HEK293 (cell line): ENCODE data around the gene CEBPB.

ENCODE experiments used
- GLI2 ChIP-seq: fragments of 450-650 bp; formaldehyde crosslinking; IDR thresholded peaks from 2 replicates; pipeline ENCODE4; 2017; ENCODE audit warnings: missing biosample characterization, missing genetic modification characterization, low read depth, borderline replicate concordance
- GLIS2 ChIP-seq: fragments of 450-650 bp; formaldehyde crosslinking; IDR thresholded peaks from 2 replicates; pipeline ENCODE4 v1.5.1; 2016; ENCODE audit warnings: missing biosample characterization, missing genetic modification characterization
- HOXD13 ChIP-seq: sonication (generic); formaldehyde crosslinking; IDR thresholded peaks from 2 replicates; pipeline ENCODE4 v1.8.0; 2022; ENCODE audit warnings: missing genetic modification reagents, borderline replicate concordance
- KLF10 ChIP-seq: fragments of 450-650 bp; IDR thresholded peaks from 2 replicates; pipeline ENCODE4 v1.5.1; 2018; ENCODE audit warnings: missing biosample characterization, mild to moderate bottlenecking, missing genetic modification characterization
- PRDM4 ChIP-seq: fragments of 450-650 bp; formaldehyde crosslinking; IDR thresholded peaks from 2 replicates; pipeline ENCODE4 v1.5.1; 2017; ENCODE audit warnings: missing biosample characterization, missing genetic modification characterization
- SETDB1 ChIP-seq: IDR thresholded peaks from one replicate; pipeline ENCODE4 v1.6.1; 2017; ENCODE audit warnings: mild to moderate bottlenecking, low read length, moderate library complexity, mixed read lengths; ENCODE audit not compliant: insufficient read length
- SP7 ChIP-seq: fragments of 450-650 bp; formaldehyde crosslinking; IDR thresholded peaks from 2 replicates; pipeline ENCODE4 v1.5.1; 2016; ENCODE audit warnings: missing biosample characterization, missing genetic modification characterization
- YY1 ChIP-seq: fragments of 450-650 bp; formaldehyde crosslinking; IDR thresholded peaks from 2 replicates; pipeline ENCODE4 v1.5.1; 2018; ENCODE audit warnings: missing biosample characterization, missing genetic modification characterization
- ZBTB11 ChIP-seq: fragments of 450-650 bp; formaldehyde crosslinking; conservative IDR thresholded peaks from 2 replicates; pipeline ENCODE4 v1.5.1; 2016; ENCODE audit warnings: low read depth, missing biosample characterization, missing genetic modification characterization
- ZBTB8A ChIP-seq: fragments of 450-650 bp; formaldehyde crosslinking; IDR thresholded peaks from 2 replicates; pipeline ENCODE4 v1.5.1; 2016; ENCODE audit warnings: missing biosample characterization, missing genetic modification characterization
- ZEB2 ChIP-seq: fragments of 450-650 bp; formaldehyde crosslinking; IDR thresholded peaks from 2 replicates; pipeline ENCODE4 v1.5.1; 2016; ENCODE audit warnings: missing biosample characterization, missing genetic modification characterization
- ZFP69B ChIP-seq: fragments of 450-650 bp; formaldehyde crosslinking; IDR thresholded peaks from 2 replicates; pipeline ENCODE4 v1.5.1; 2016; ENCODE audit warnings: missing biosample characterization, missing genetic modification characterization
- ZNF10 ChIP-seq: fragments of 450-650 bp; formaldehyde crosslinking; IDR thresholded peaks from 2 replicates; pipeline ENCODE4 v1.5.1; 2017; ENCODE audit warnings: missing biosample characterization, missing genetic modification characterization
- ZNF18 ChIP-seq: fragments of 450-650 bp; formaldehyde crosslinking; IDR thresholded peaks from 2 replicates; pipeline ENCODE4 v1.5.1; 2016; ENCODE audit warnings: missing biosample characterization, missing genetic modification characterization
- ZNF202 ChIP-seq: fragments of 450-650 bp; formaldehyde crosslinking; IDR thresholded peaks from 2 replicates; pipeline ENCODE4 v1.5.1; 2016; ENCODE audit warnings: missing biosample characterization, missing genetic modification characterization, borderline replicate concordance
- ZNF366 ChIP-seq: fragments of 450-650 bp; formaldehyde crosslinking; conservative IDR thresholded peaks from 2 replicates; pipeline ENCODE4 v1.5.1; 2016; ENCODE audit warnings: missing biosample characterization, missing genetic modification characterization
- ZNF426 ChIP-seq: fragments of 450-650 bp; formaldehyde crosslinking; IDR thresholded peaks from 2 replicates; pipeline ENCODE4 v1.5.1; 2017; ENCODE audit warnings: missing biosample characterization, missing genetic modification characterization, mild to moderate bottlenecking, inconsistent platforms, moderate library complexity
- ZNF449 ChIP-seq: fragments of 450-650 bp; formaldehyde crosslinking; IDR thresholded peaks from 2 replicates; pipeline ENCODE4 v1.5.1; 2017; ENCODE audit warnings: missing biosample characterization, mild to moderate bottlenecking, missing genetic modification characterization, moderate library complexity
- ZNF558 ChIP-seq: fragments of 450-650 bp; formaldehyde crosslinking; IDR thresholded peaks from 2 replicates; pipeline ENCODE4 v1.5.1; 2016; ENCODE audit warnings: missing biosample characterization, missing genetic modification characterization
- ZNF585B ChIP-seq: fragments of 450-650 bp; formaldehyde crosslinking; IDR thresholded peaks from 2 replicates; pipeline ENCODE4 v1.5.1; 2016; ENCODE audit warnings: missing biosample characterization, missing genetic modification characterization
- ZNF629 ChIP-seq: fragments of 450-650 bp; formaldehyde crosslinking; IDR thresholded peaks from 2 replicates; pipeline ENCODE4 v1.5.1; 2017; ENCODE audit warnings: missing biosample characterization, missing genetic modification characterization
- ZNF639 ChIP-seq: fragments of 450-650 bp; formaldehyde crosslinking; IDR thresholded peaks from 2 replicates; pipeline ENCODE4 v1.5.1; 2016; ENCODE audit warnings: missing biosample characterization, missing genetic modification characterization
- ZNF785 ChIP-seq: fragments of 450-650 bp; formaldehyde crosslinking; IDR thresholded peaks from 2 replicates; pipeline ENCODE4 v1.5.1; 2016; ENCODE audit warnings: missing biosample characterization, missing genetic modification characterization
- ZNF843 ChIP-seq: fragments of 450-650 bp; formaldehyde crosslinking; IDR thresholded peaks from 2 replicates; pipeline ENCODE4 v1.5.1; 2016; ENCODE audit warnings: missing biosample characterization, missing genetic modification characterization
- ZSCAN23 ChIP-seq: fragments of 450-650 bp; formaldehyde crosslinking; IDR thresholded peaks from 2 replicates; pipeline ENCODE4 v1.5.1; 2016; ENCODE audit warnings: missing biosample characterization, missing genetic modification characterization

The CEBPB gene

GRCh38 chr20:50192364-50193198 lies 2.0 kb downstream of the CEBPB start (continued):
- TF ChIP-seq ZNF449 (tag by site-specific recombination): peak; percentile 34; the same call in 1 of the 2 replicates
- no peak for TF ChIP-seq ZNF366
- peak; percentile 66; the same call in 1 of the 2 replicates for TF ChIP-seq HOXD13
- peak; percentile 76 for TF ChIP-seq ZNF629 (tag by site-specific recombination)
- no peak for TF ChIP-seq SETDB1
- TF ChIP-seq ZNF785: no peak
- TF ChIP-seq PRDM4 (tag by site-specific recombination): peak; percentile 52
- TF ChIP-seq ZNF426 (tag by site-specific recombination): no peak
- TF ChIP-seq ZEB2 (tag by site-specific recombination): no peak; the same call in 1 of the 2 replicates
- TF ChIP-seq ZNF843 (tag by site-specific recombination): no peak
- peak; percentile 58; the same call in 1 of the 2 replicates for TF ChIP-seq ZNF558 (tag by site-specific recombination)
- TF ChIP-seq ZNF585B (tag by site-specific recombination): no peak
- peak; percentile 62 for TF ChIP-seq YY1 (tag by site-specific recombination)
- TF ChIP-seq SP7 (tag by site-specific recombination): peak; percentile 67; the same call in 1 of the 2 replicates
- peak; percentile 37; the same call in 1 of the 2 replicates for TF ChIP-seq ZNF18 (tag by site-specific recombination)
- TF ChIP-seq KLF10: peak; percentile 63
- no peak for TF ChIP-seq ZBTB11
- TF ChIP-seq ZNF639: peak; percentile 71; the same call in 1 of the 2 replicates
- TF ChIP-seq ZSCAN23 (tag by site-specific recombination): 0 out of 2 replicates have a peak, but pooled peaks have one; percentile 15
- TF ChIP-seq ZFP69B (tag by site-specific recombination): peak; percentile 51; the same call in 1 of the 2 replicates
- TF ChIP-seq GLI2 (tag by site-specific recombination): no peak
- peak; percentile 83 for TF ChIP-seq ZBTB8A (tag by site-specific recombination)
- TF ChIP-seq ZNF202 (tag by site-specific recombination): no peak
- no peak for TF ChIP-seq ZNF10 (tag by site-specific recombination)
- peak; percentile 38 for TF ChIP-seq GLIS2 (tag by site-specific recombination)
- TF ChIP-seq, all 188 proteins: peak for 45
